COLO668 (cell line): ENCODE measurements around the gene KDM4B.

Experiments
- DNase-seq: peaks from one replicate; lab custom pipeline; 2025; ENCODE audit not compliant: unreplicated experiment; lab: John Stamatoyannopoulos, UW

Gene KDM4B

DNA sequence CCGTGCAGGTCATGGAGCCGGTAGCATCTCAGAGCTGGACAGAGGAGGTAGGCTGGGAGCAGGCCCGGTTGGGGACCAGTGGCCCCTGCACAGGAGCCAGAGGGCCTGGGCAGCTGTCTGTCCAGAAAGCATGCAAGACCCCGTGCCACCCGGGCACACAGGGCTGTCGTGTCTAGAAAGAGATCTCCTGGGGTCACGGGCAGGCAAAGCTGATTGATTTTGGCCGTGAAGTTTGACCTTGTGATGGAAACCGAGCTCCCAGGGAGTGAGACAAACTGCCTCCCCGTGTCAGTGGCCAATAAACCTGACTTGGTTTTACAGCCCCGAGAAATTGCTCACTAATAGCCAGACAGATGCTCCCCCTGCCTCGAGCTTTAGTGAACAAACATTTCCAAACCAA lies 98.8 kb downstream of the KDM4B start:
- DNase-seq = no peak

GRCh38 chr19:5068233-5069072 lies 99.5 kb downstream of the KDM4B start:
- no peak for DNase-seq

DNA sequence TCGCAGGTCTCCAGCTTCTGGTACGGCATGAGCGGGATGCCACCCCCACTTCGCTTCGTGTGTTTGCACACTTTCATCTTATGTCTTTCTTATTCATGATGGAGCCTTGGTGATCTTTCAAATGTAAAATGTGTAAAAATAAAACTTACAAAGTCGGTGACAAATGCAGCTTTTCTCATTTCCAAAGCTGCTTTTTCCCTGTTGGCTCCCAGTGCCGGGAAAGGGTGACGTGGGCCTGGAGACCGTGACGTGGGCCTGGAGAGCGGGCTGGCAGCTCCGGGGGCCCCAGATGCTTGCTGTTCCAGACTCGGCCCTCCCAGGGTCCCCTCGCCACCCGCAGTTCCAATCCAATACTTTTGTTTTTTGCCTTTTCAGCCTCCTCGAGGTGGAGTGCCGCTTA lies 101.4 kb downstream of the KDM4B start:
- DNase-seq = no peak

- DNase-seq = no peak
These were observed 102.0 kb downstream of the KDM4B start for GRCh38 chr19:5070930-5071329.

DNA sequence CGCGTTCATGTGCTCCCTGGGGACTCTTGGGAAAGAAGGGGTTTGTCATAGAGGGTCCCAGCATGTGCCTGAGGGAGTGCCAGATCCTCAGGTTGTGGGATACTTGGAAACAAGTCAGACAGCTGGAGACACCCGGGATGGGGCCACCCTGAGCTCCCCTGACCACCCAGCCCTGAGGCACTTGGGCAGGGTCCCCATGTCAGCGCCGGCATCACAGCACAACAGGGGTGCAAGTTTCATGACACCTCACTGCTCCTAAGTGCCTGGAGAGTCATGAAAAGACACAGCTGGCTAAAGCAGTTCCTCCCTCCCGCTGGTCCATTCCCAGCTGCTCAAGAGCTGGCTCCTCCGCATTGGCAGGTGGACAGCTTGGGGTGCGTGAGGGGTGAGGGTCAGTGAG lies 102.7 kb downstream of the KDM4B start:
- no peak for DNase-seq

DNA sequence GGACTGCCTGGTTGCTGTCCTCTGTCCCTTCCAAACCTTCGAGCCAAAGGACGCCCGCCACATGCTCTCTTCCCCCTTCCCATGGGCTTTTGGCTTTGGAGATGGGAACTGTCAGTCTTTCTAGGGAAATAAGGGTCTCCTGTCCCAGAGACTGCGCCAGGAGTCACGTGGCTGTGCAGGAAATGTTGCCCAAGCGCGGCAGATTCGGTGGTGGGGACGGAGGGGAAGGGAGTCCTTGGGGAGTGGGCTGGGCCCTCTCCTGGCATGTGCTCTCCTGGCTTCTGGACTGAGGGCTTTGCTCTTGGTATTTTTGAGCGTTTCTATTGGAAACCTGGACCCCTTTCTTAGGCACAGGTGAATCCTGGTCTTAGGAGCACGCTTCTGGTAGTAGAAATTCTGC lies 103.2 kb downstream of the KDM4B start:
- no peak for DNase-seq

GRCh38 chr19:5073153-5073844 lies 104.4 kb downstream of the KDM4B start:
- no peak for DNase-seq

- DNase-seq = no peak
These were observed 105.5 kb downstream of the KDM4B start for GRCh38 chr19:5074407-5074806.

DNA sequence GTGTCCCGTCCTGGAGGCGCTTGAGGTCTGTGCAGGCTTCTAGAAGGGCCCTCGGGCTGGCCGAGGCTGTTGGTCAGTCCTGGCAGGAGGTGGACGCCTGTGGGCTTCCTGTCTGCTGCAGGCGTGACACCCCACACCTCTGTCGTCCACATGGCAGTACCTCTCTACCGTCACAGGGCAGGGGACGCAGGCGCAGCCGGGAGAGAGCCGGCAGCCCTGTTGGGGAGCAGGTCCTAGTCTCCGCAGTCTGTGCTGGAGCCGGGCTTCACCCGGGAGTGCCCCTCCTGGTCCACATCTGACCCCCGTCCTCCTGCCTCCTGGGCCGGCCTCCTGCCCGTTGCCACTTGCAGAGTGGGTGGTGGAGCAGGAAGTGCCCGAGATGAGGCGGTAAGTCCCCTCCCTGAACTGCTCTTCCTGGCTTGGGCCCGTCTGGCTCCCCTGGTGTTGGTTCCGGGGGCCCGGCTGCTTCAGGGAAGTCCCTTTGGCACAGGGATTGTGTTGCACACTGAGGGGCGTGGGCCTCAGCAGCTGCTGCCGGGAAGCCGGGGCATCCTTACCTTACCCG lies 106.0 kb downstream of the KDM4B start:
- DNase-seq = no peak

- DNase-seq = no peak
These were observed 106.7 kb downstream of the KDM4B start for GRCh38 chr19:5075597-5075996.

DNA sequence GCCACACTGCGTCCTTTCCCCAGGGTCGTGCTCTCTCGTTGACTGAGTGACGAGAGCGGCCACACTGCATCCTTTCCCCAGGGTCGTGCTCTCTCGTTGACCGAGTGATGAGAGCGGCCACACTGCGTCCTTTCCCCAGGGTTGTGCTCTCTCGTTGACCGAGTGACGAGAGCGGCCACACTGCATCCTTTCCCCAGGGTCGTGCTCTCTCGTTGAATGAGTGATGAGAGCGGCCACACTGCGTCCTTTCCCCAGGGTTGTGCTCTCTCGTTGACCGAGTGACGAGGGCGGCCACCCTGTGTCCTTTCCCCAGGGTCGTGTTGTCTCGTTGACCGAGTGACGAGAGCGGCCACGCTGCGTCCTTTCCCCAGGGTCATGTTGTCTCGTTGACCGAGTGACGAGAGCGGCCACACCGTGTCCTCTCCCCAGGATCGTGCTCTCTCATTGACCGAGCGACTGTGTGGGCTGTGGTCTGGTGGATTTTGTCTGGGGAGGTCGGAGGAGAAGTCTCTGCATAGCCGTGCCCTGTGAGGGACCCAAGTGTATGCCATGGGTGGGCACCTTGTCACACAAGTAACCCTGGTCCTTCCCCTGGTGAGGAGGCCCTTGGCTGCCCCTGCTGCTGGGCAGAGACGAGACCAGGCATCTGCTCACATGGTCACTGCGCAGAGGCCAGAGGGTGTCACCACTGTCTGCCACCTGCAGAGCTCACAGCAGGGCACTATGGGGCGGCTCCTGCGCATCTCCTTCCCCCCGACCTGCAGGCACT lies 107.7 kb downstream of the KDM4B start:
- no peak for DNase-seq

DNA sequence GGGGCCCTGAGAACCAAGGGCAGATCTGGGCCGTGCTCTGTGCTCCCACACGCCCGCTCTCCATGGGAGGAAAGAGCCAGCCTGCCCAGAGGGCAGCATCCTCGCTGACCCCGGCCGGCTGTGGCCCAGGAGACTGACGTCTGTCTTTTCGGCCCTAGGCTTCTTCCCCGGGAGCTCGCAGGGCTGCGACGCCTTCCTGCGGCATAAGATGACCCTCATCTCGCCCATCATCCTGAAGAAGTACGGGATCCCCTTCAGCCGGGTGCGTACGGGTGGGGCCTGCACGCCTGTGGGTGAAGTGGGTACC lies 108.2 kb downstream of the KDM4B start:
- no peak for DNase-seq

DNA sequence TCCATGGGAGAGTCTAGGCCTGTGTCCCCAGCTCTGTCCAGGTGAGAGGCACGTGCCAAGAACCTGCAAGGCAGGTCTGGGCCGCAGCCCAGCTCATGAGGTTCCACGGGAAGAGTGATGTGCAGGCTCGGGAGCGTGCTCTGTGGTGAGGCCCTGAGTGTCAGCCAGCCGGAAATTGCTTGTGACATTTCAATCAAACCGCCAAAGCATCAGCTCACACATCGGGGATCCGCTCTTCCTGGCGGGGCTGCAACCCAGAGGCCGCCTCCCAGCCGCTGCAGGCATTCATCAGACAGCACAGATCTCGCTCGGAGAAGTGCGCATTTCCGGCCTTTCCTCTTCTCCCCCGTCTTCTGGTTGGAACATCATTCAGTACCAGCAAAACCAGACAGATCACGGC lies 109.3 kb downstream of the KDM4B start:
- no peak for DNase-seq

- no peak for DNase-seq
These were observed 109.8 kb downstream of the KDM4B start for GRCh38 chr19:5078666-5079065.

DNA sequence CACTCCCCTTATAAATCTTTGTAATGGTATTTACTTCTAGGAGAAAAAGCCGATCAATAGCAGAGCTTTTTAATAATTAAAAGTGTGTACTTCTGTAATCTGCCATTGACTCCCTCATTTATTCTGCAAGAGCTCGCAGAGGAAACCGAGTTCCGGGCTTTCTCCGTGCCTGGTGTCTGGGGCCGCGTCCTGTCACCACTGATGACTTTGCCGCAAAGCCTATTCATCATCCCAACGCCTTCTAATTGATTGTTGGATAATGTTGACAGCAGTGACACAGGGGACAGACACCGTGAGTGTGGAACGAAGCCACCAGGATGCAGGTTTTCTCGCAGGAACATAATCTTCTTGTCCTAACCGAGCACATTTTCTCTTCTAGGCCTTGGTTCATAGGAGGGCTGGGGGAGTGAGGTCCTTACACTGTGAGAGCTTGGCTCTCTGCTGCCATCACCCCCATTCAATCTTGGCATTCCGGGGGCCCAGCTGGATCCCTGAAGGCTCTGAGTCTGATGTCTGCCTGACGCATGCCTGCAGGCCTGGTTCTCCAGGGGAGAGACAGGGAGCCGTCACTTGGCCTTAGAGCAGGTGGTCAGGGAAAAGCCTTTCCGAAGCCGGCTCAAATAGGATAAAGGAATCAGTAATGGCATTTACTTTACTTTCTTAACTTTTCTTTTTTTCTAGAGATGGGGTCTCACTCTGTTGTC lies 110.3 kb downstream of the KDM4B start:
- DNase-seq = no peak

DNA sequence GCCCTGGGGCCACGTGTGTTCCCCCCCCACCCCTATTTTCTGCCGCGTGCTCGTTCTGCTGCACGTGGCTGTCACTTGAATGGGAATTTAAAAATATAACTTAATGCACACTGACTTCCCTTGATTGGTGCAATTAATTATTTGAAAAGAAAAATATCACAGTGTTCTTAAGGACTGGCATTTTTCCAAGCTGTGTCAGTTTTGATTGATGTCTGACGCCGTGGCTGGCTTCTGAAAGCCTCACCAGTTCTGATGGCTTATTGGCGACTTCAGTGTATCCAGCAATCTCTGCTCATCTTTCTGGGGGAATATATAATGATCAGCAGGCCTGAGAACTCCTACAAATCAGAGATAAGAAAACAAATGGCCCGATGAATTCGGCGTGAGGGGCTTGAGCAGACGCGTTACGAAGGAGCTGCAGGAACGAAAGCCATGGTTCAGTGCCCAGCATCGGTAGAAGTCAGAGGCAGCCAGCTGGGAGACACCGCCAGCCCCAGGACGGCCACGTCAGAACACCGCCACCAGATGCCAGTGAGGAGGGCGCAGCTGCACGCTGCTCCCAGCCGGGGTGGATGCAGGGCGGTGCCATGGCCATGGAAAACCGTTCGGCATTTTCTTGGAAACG lies 111.2 kb downstream of the KDM4B start:
- DNase-seq = no peak

DNA sequence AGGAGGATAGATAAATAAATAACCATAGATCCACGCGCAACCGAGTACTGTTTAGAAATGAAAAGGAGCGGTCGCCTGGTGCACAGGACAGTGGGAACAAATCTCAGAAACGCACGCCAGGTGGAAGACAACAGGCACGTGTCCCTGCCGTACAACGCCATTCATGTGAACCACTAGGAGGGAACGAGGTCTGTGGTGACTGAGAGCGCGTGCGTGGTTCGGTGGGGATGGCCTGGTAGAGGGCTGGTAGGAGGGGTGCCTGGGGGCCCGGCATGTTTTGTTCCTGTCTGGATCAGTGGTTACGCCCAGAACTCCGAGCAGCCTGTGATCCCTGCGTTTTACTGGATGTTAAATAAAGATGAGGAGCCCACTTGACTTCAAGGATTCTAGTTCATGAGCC lies 111.9 kb downstream of the KDM4B start:
- no peak for DNase-seq

- DNase-seq = no peak
These were observed 112.7 kb downstream of the KDM4B start for GRCh38 chr19:5081443-5082161.

GRCh38 chr19:5083547-5083965 lies 114.6 kb downstream of the KDM4B start:
- DNase-seq = no peak

- no peak for DNase-seq
These were observed 116.7 kb downstream of the KDM4B start for GRCh38 chr19:5085566-5085965.
